ENCODE data around the gene ZNF385D.

ZNF385D gene

DNA sequence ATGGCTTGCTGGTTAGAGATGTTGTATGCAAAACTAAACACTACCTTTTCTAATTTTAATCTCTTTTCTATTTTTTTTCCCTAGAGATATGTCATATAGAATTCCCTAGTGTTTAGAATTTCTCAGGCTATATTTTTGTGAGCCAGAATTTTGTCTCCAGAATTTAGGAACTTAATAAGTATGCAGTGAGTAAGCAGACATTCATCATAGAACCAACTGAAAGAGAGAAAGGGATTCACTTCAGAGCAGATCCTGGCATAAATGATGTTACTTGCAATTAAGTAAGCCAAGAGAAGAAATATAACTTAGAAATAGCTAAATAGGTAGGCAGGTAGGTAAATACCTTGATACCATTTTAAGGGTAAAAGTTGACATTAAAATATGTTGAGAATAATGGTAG is 288.9 kb downstream of the ZNF385D start:
- TF ChIP-seq, protein P1, sequence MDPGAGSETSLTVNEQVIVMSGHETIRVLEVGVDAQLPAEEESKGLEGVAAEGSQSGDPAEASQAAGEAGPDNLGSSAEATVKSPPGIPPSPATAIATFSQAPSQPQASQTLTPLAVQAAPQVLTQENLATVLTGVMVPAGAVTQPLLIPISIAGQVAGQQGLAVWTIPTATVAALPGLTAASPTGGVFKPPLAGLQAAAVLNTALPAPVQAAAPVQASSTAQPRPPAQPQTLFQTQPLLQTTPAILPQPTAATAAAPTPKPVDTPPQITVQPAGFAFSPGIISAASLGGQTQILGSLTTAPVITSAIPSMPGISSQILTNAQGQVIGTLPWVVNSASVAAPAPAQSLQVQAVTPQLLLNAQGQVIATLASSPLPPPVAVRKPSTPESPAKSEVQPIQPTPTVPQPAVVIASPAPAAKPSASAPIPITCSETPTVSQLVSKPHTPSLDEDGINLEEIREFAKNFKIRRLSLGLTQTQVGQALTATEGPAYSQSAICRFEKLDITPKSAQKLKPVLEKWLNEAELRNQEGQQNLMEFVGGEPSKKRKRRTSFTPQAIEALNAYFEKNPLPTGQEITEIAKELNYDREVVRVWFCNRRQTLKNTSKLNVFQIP (CRISPR knock-in tag; IDR thresholded peaks at IDR 0.05; ENCODE audit: borderline replicate concordance, low read depth): no peak
- TF ChIP-seq ZFP30 (CRISPR knock-in tag; IDR thresholded peaks at IDR 0.05) (no peak), ZNF8 (CRISPR knock-in tag; IDR thresholded peaks at IDR 0.05) (no peak), BACH2 (CRISPR knock-in tag; IDR thresholded peaks at IDR 0.05; ENCODE audit: borderline replicate concordance) (no peak), PPARA (CRISPR knock-in tag; IDR thresholded peaks at IDR 0.05; ENCODE audit: borderline replicate concordance) (no peak), ESRRG (CRISPR knock-in tag; IDR thresholded peaks at IDR 0.05) (no peak), OSR1 (CRISPR knock-in tag; IDR thresholded peaks at IDR 0.05) (no peak), ZNF565 (CRISPR knock-in tag; conservative IDR thresholded peaks at IDR 0.05; ENCODE audit: low read depth) (no peak), RARB (CRISPR knock-in tag; IDR thresholded peaks at IDR 0.05) (no peak), GLIS3 (CRISPR knock-in tag; IDR thresholded peaks at IDR 0.05) (no peak), CREB5 (CRISPR knock-in tag; IDR thresholded peaks at IDR 0.05; ENCODE audit: low read depth) (no peak), TOX (CRISPR knock-in tag; IDR thresholded peaks at IDR 0.05; ENCODE audit: borderline replicate concordance) (no peak), ZFP3 (CRISPR knock-in tag; IDR thresholded peaks at IDR 0.05) (no peak), SNAI2 (CRISPR knock-in tag; IDR thresholded peaks at IDR 0.05) (no peak), TCF4 (CRISPR knock-in tag; IDR thresholded peaks at IDR 0.05; ENCODE audit: borderline replicate concordance) (no peak), ZC3H10 (CRISPR knock-in tag; IDR thresholded peaks at IDR 0.05) (no peak), ARNTL (CRISPR knock-in tag; IDR thresholded peaks at IDR 0.05; ENCODE audit: borderline replicate concordance, low read depth) (no peak)
- TF ChIP-seq, protein P2, sequence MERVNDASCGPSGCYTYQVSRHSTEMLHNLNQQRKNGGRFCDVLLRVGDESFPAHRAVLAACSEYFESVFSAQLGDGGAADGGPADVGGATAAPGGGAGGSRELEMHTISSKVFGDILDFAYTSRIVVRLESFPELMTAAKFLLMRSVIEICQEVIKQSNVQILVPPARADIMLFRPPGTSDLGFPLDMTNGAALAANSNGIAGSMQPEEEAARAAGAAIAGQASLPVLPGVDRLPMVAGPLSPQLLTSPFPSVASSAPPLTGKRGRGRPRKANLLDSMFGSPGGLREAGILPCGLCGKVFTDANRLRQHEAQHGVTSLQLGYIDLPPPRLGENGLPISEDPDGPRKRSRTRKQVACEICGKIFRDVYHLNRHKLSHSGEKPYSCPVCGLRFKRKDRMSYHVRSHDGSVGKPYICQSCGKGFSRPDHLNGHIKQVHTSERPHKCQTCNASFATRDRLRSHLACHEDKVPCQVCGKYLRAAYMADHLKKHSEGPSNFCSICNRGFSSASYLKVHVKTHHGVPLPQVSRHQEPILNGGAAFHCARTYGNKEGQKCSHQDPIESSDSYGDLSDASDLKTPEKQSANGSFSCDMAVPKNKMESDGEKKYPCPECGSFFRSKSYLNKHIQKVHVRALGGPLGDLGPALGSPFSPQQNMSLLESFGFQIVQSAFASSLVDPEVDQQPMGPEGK (CRISPR knock-in tag; IDR thresholded peaks at IDR 0.05; ENCODE audit: borderline replicate concordance): no peak
- TF ChIP-seq, protein P3, sequence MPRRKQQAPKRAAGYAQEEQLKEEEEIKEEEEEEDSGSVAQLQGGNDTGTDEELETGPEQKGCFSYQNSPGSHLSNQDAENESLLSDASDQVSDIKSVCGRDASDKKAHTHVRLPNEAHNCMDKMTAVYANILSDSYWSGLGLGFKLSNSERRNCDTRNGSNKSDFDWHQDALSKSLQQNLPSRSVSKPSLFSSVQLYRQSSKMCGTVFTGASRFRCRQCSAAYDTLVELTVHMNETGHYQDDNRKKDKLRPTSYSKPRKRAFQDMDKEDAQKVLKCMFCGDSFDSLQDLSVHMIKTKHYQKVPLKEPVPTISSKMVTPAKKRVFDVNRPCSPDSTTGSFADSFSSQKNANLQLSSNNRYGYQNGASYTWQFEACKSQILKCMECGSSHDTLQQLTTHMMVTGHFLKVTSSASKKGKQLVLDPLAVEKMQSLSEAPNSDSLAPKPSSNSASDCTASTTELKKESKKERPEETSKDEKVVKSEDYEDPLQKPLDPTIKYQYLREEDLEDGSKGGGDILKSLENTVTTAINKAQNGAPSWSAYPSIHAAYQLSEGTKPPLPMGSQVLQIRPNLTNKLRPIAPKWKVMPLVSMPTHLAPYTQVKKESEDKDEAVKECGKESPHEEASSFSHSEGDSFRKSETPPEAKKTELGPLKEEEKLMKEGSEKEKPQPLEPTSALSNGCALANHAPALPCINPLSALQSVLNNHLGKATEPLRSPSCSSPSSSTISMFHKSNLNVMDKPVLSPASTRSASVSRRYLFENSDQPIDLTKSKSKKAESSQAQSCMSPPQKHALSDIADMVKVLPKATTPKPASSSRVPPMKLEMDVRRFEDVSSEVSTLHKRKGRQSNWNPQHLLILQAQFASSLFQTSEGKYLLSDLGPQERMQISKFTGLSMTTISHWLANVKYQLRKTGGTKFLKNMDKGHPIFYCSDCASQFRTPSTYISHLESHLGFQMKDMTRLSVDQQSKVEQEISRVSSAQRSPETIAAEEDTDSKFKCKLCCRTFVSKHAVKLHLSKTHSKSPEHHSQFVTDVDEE (CRISPR knock-in tag; IDR thresholded peaks at IDR 0.05): no peak
- no peak for ATAC-seq

GRCh38 chr3:21457084-21457483 is 293.9 kb downstream of the ZNF385D start:
- ATAC-seq: no peak
- TF ChIP-seq ZFP30 (CRISPR knock-in tag; IDR thresholded peaks at IDR 0.05) (no peak), ISL1 (CRISPR knock-in tag; IDR thresholded peaks at IDR 0.05) (no peak), PPARA (CRISPR knock-in tag; IDR thresholded peaks at IDR 0.05; ENCODE audit: borderline replicate concordance) (no peak), ZNF70 (CRISPR knock-in tag; IDR thresholded peaks at IDR 0.05) (no peak), BACH2 (CRISPR knock-in tag; IDR thresholded peaks at IDR 0.05; ENCODE audit: borderline replicate concordance) (no peak), RARB (CRISPR knock-in tag; IDR thresholded peaks at IDR 0.05) (no peak), SNAI2 (CRISPR knock-in tag; IDR thresholded peaks at IDR 0.05) (no peak), ARNTL (CRISPR knock-in tag; IDR thresholded peaks at IDR 0.05; ENCODE audit: borderline replicate concordance, low read depth) (no peak)
- TF ChIP-seq, protein P1 (CRISPR knock-in tag; IDR thresholded peaks at IDR 0.05; ENCODE audit: borderline replicate concordance, low read depth): no peak
- TF ChIP-seq, protein P4, sequence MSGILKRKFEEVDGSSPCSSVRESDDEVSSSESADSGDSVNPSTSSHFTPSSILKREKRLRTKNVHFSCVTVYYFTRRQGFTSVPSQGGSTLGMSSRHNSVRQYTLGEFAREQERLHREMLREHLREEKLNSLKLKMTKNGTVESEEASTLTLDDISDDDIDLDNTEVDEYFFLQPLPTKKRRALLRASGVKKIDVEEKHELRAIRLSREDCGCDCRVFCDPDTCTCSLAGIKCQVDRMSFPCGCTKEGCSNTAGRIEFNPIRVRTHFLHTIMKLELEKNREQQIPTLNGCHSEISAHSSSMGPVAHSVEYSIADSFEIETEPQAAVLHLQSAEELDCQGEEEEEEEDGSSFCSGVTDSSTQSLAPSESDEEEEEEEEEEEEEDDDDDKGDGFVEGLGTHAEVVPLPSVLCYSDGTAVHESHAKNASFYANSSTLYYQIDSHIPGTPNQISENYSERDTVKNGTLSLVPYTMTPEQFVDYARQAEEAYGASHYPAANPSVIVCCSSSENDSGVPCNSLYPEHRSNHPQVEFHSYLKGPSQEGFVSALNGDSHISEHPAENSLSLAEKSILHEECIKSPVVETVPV (CRISPR knock-in tag; IDR thresholded peaks at IDR 0.05): no peak

All from SK-N-SH treated with all-trans-retinoic acid at 6 μM for 48 hours (cell line).